Trophoblast cell (in vitro differentiated cells and primary cell): ENCODE results near the gene ETV6.

ENCODE experiments used
- DNase-seq, 2 donors: peaks; one replicate each; pipeline ENCODE4 v3.0.0-alpha.2; 2016
- H2AFZ ChIP-seq: 2 replicates; pipeline ENCODE4 v1.6.1; 2013; ENCODE audit warnings: low read length, moderate library complexity, mild to moderate bottlenecking; ENCODE audit not compliant: insufficient read depth, poor library complexity
- H2AK5ac ChIP-seq: 2 replicates; pipeline ENCODE4 v1.6.1; 2013; ENCODE audit warnings: mild to moderate bottlenecking, low read length
- H2BK120ac ChIP-seq: 2 replicates; pipeline ENCODE4 v1.6.1; 2013; ENCODE audit warnings: low read length, mild to moderate bottlenecking, moderate library complexity; ENCODE audit not compliant: insufficient read depth, poor library complexity
- H2BK12ac ChIP-seq: 2 replicates; pipeline ENCODE4 v1.6.1; 2013; ENCODE audit warnings: mild to moderate bottlenecking, low read length, moderate library complexity
- H2BK5ac ChIP-seq: 2 replicates; pipeline ENCODE4 v1.6.1; 2013; ENCODE audit warnings: low read length, low read depth, moderate library complexity, mild to moderate bottlenecking; ENCODE audit not compliant: poor library complexity
- H3K14ac ChIP-seq: 2 replicates; pipeline ENCODE4 v1.6.1; 2013; ENCODE audit warnings: mild to moderate bottlenecking, low read length
- H3K18ac ChIP-seq: 2 replicates; pipeline ENCODE4 v1.6.1; 2013; ENCODE audit warnings: mild to moderate bottlenecking, low read length
- H3K23ac ChIP-seq: 2 replicates; pipeline ENCODE4 v1.6.1; 2013; ENCODE audit warnings: low read length
- H3K27ac ChIP-seq: 2 replicates; pipeline ENCODE4 v1.5.1; 2013; ENCODE audit warnings: low read depth, mild to moderate bottlenecking, inconsistent platforms, low read length, moderate library complexity
- H3K27me3 ChIP-seq: 2 replicates; pipeline ENCODE4 v1.6.1; 2013; ENCODE audit warnings: inconsistent platforms, mild to moderate bottlenecking, low read length, moderate library complexity; ENCODE audit not compliant: insufficient read depth
- H3K36me3 ChIP-seq, 2 experiments: 1 replicate in 1 of 2; 2 replicates in 1 of 2; pipeline ENCODE4 v1.6.1; 2013; ENCODE audit warnings: low read length in 2 of 2, mild to moderate bottlenecking in 2 of 2, moderate library complexity in 1 of 2; ENCODE audit not compliant: insufficient read depth in 2 of 2, control insufficient read depth in 1 of 2
- H3K4ac ChIP-seq: 2 replicates; pipeline ENCODE4 v1.6.1; 2013; ENCODE audit warnings: low read depth, mild to moderate bottlenecking, low read length, moderate library complexity
- H3K4me1 ChIP-seq, 2 experiments: 1 replicate in 1 of 2; 2 replicates in 1 of 2; pipeline ENCODE4 v1.6.1; 2013; ENCODE audit warnings: low read length in 2 of 2, mild to moderate bottlenecking in 2 of 2, moderate library complexity in 1 of 2; ENCODE audit not compliant: insufficient read depth in 2 of 2, control insufficient read depth in 1 of 2
- H3K4me2 ChIP-seq: 2 replicates; pipeline ENCODE4 v1.6.1; 2013; ENCODE audit warnings: inconsistent platforms, mild to moderate bottlenecking, low read length, moderate library complexity
- H3K4me3 ChIP-seq: 2 replicates; pipeline ENCODE4 v1.5.1; 2013; ENCODE audit warnings: mild to moderate bottlenecking, low read depth, low read length, inconsistent platforms
- H3K79me1 ChIP-seq: one replicate; pipeline ENCODE4 v1.6.1; 2013; ENCODE audit warnings: low read length
- H3K79me2 ChIP-seq: 2 replicates; pipeline ENCODE4 v1.6.1; 2013; ENCODE audit warnings: low read length, mild to moderate bottlenecking; ENCODE audit not compliant: control insufficient read depth, insufficient read depth, poor library complexity
- H3K9ac ChIP-seq: 2 replicates; pipeline ENCODE4 v1.6.1; 2013; ENCODE audit warnings: mild to moderate bottlenecking, low read length
- H3K9me3 ChIP-seq: 2 replicates; pipeline ENCODE4 v1.6.1; 2013; ENCODE audit warnings: low read depth, mild to moderate bottlenecking, control low read depth, inconsistent platforms, low read length; ENCODE audit not compliant: insufficient read depth
- H4K12ac ChIP-seq: 2 replicates; pipeline ENCODE4 v1.6.1; 2013; ENCODE audit warnings: low read depth, mild to moderate bottlenecking, low read length, moderate library complexity
- H4K8ac ChIP-seq: 2 replicates; pipeline ENCODE4 v1.6.1; 2013; ENCODE audit warnings: low read depth, mild to moderate bottlenecking, low read length, moderate library complexity
- H4K91ac ChIP-seq: one replicate; pipeline ENCODE4 v1.6.1; 2013; ENCODE audit warnings: low read depth, mild to moderate bottlenecking, low read length, moderate library complexity
- WGBS: extraction: QIAGEN DNeasy Blood & Tissue Kit; methylation state at CpG from one replicate; pipeline ENCODE4 v1.1.7; 2013; ENCODE audit warnings: missing lambda C conversion rate; ENCODE audit not compliant: insufficient read length, insufficient coverage; ENCODE audit errors: extremely low coverage; 5-methylcytosine and 5-hydroxymethylcytosine counted together

ETV6 gene

GRCh38 chr12:11902525-11902875 is 253.0 kb downstream of the ETV6 start:
- no peak overlapping the region for H2BK120ac ChIP-seq
- no peaks in the 10 kb centered on the region for H3K4me1 ChIP-seq
- no peak overlapping the region for H3K4me2 ChIP-seq
- peaks cover 1% of the 10 kb centered on the region for H3K9me3 ChIP-seq
- no peak overlapping the region for H3K4me3 ChIP-seq
- no peak overlapping the region for H3K9ac ChIP-seq
- no peak for DNase-seq
- H4K12ac ChIP-seq: no peak overlapping the region
- no peak overlapping the region for H3K4ac ChIP-seq
- no peaks in the 10 kb centered on the region for H3K27me3 ChIP-seq
- no peak overlapping the region for H3K14ac ChIP-seq
- no peak overlapping the region for H3K23ac ChIP-seq
- H3K79me1 ChIP-seq: no peaks in the 10 kb centered on the region
- H3K27ac ChIP-seq: no peak overlapping the region
- no peak overlapping the region for H2BK5ac ChIP-seq
- no peak overlapping the region for H4K8ac ChIP-seq
- H2AK5ac ChIP-seq: no peak overlapping the region
- H2BK12ac ChIP-seq: no peak overlapping the region
- H3K36me3 ChIP-seq: no peaks in the 10 kb centered on the region
- H3K79me2 ChIP-seq: no peaks in the 10 kb centered on the region
- H4K91ac ChIP-seq: no peak overlapping the region
- no peak overlapping the region for H3K18ac ChIP-seq
- no CpG with 5 or more reads among the region's 4 CpGs for WGBS
- H2AFZ ChIP-seq: no peak overlapping the region

- Histone ChIP-seq H3K36me3 (no peaks in the 10 kb centered on the region), H3K79me2 (no peaks in the 10 kb centered on the region), H3K14ac (no peak overlapping the region), H3K18ac (no peak overlapping the region), H3K4me3 (no peak overlapping the region), H3K9me3 (peaks cover 1% of the 10 kb centered on the region), H4K91ac (no peak overlapping the region), H4K8ac (no peak overlapping the region), H2BK12ac (no peak overlapping the region), H2BK120ac (no peak overlapping the region), H3K23ac (no peak overlapping the region), H3K4ac (no peak overlapping the region), H3K4me2 (no peak overlapping the region), H2BK5ac (no peak overlapping the region), H3K9ac (no peak overlapping the region), H3K27ac (no peak overlapping the region), H3K27me3 (no peaks in the 10 kb centered on the region), H3K79me1 (no peaks in the 10 kb centered on the region), H2AK5ac (no peak overlapping the region), H3K4me1 (no peaks in the 10 kb centered on the region), H4K12ac (no peak overlapping the region), H2AFZ (no peak overlapping the region)
- DNase-seq: no peak
- WGBS: no CpG with 5 or more reads among the region's 3 CpGs
Measured at GRCh38 chr12:11904124-11904523, 254.7 kb downstream of the ETV6 start.

GRCh38 chr12:11905534-11905933 is 256.1 kb downstream of the ETV6 start:
- H3K9me3 ChIP-seq: peaks cover 1% of the 10 kb centered on the region
- no peak overlapping the region for H3K27ac ChIP-seq
- no peak overlapping the region for H3K14ac ChIP-seq
- no peak overlapping the region for H2BK5ac ChIP-seq
- no peak overlapping the region for H4K91ac ChIP-seq
- no peak overlapping the region for H2BK120ac ChIP-seq
- DNase-seq: no peak
- H3K9ac ChIP-seq: no peak overlapping the region
- H4K8ac ChIP-seq: no peak overlapping the region
- no peaks in the 10 kb centered on the region for H3K79me1 ChIP-seq
- no peaks in the 10 kb centered on the region for H3K27me3 ChIP-seq
- no peak overlapping the region for H3K4ac ChIP-seq
- no peak overlapping the region for H3K23ac ChIP-seq
- no peak overlapping the region for H3K4me3 ChIP-seq
- H3K79me2 ChIP-seq: no peaks in the 10 kb centered on the region
- H3K4me1 ChIP-seq: no peaks in the 10 kb centered on the region
- no peak overlapping the region for H3K4me2 ChIP-seq
- no peak overlapping the region for H2AFZ ChIP-seq
- H3K18ac ChIP-seq: no peak overlapping the region
- H2BK12ac ChIP-seq: no peak overlapping the region
- H3K36me3 ChIP-seq: no peaks in the 10 kb centered on the region
- H4K12ac ChIP-seq: no peak overlapping the region
- no peak overlapping the region for H2AK5ac ChIP-seq

DNA sequence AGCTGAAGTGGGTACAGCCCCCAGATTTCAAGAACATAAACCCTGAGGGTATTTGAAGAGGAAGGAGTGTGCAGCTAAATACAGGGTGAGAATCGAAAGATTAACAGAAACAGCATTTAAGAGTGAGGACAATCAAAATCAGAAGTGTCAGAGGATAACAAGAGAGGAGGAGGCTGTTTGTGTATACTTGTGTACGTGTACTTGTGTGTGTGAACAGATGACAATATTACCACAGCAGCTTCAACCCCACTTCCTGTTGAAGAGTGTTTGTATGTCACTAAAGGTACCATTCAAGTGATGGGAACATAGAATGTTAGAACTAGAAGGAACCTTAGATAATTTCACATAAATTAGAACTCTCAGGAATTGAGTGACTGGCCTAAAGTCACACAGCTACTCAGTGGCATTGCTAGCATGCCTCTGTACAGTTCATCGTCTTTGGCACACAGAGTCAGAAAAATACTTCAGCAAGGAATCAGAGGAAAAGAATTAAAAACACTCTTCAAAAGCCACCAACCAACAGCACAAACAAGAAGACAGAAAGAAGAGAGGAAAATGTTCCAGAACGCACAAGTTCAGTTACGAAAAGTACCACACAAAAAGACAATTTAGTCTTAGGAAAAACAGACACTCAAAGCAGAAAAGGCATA is 256.9 kb downstream of the ETV6 start:
- H4K12ac ChIP-seq: no peak overlapping the region
- no peak overlapping the region for H3K18ac ChIP-seq
- H2BK120ac ChIP-seq: no peak overlapping the region
- H3K4ac ChIP-seq: no peak overlapping the region
- no peak overlapping the region for H3K23ac ChIP-seq
- H3K9me3 ChIP-seq: peaks cover 1% of the 10 kb centered on the region
- H2BK12ac ChIP-seq: no peak overlapping the region
- WGBS: no CpG with 5 or more reads among the region's 5 CpGs
- no peaks in the 10 kb centered on the region for H3K79me1 ChIP-seq
- H3K36me3 ChIP-seq: no peaks in the 10 kb centered on the region
- no peak overlapping the region for H4K91ac ChIP-seq
- H3K9ac ChIP-seq: no peak overlapping the region
- no peaks in the 10 kb centered on the region for H3K4me1 ChIP-seq
- H2AFZ ChIP-seq: no peak overlapping the region
- no peak overlapping the region for H2BK5ac ChIP-seq
- no peak overlapping the region for H2AK5ac ChIP-seq
- H3K14ac ChIP-seq: no peak overlapping the region
- no peak overlapping the region for H4K8ac ChIP-seq
- H3K79me2 ChIP-seq: no peaks in the 10 kb centered on the region
- H3K27ac ChIP-seq: no peak overlapping the region
- H3K27me3 ChIP-seq: no peaks in the 10 kb centered on the region
- DNase-seq: peak; percentile 33 to 77
- H3K4me2 ChIP-seq: no peak overlapping the region
- no peak overlapping the region for H3K4me3 ChIP-seq
